DMS79 (cell line): Measurements from ENCODE around the gene ZNF784.

Experiments
- DNase-seq: peaks from one replicate; lab custom pipeline; 2025; lab: John Stamatoyannopoulos, UW

The ZNF784 gene

GRCh38 chr19:55624109-55625003, at the start of gene ZNF784:
Gene ZNF784 (minus strand): TSS chr19:55624566. CDS start chr19:55624561, 5 bp downstream.
- DNase-seq, result peak; percentile 85

GRCh38 chr19:55673889-55674288, 49.5 kb upstream of the ZNF784 start:
- DNase-seq, result no peak

GRCh38 chr19:55673465-55673864, 49.1 kb upstream of the ZNF784 start:
- DNase-seq, result no peak

- DNase-seq, result no peak
These were observed 48.1 kb upstream of the ZNF784 start for GRCh38 chr19:55672418-55672817.

GRCh38 chr19:55671054-55671378, 46.6 kb upstream of the ZNF784 start:
- DNase-seq, result no peak

GRCh38 chr19:55670280-55671053, 46.1 kb upstream of the ZNF784 start:
- DNase-seq, result no peak

GRCh38 chr19:55669418-55670279, 45.3 kb upstream of the ZNF784 start:
- DNase-seq, result no peak

- no peak for DNase-seq
These were observed 44.4 kb upstream of the ZNF784 start for GRCh38 chr19:55668603-55669348.

- DNase-seq, result no peak
These were observed 43.6 kb upstream of the ZNF784 start for GRCh38 chr19:55667958-55668357.

GRCh38 chr19:55667511-55667910, 43.1 kb upstream of the ZNF784 start:
- DNase-seq, result no peak

- DNase-seq, result no peak
These were observed 42.6 kb upstream of the ZNF784 start for GRCh38 chr19:55667006-55667381.

- no peak for DNase-seq
These were observed 42.1 kb upstream of the ZNF784 start for GRCh38 chr19:55666343-55667005.

GRCh38 chr19:55663846-55664536, 39.6 kb upstream of the ZNF784 start:
- DNase-seq, result no peak

GRCh38 chr19:55661826-55662225, 37.5 kb upstream of the ZNF784 start:
- DNase-seq, result no peak

- DNase-seq, result no peak
These were observed 36.6 kb upstream of the ZNF784 start for GRCh38 chr19:55660991-55661390.

- DNase-seq, result no peak
These were observed 36.0 kb upstream of the ZNF784 start for GRCh38 chr19:55660404-55660803.

- no peak for DNase-seq
These were observed 35.5 kb upstream of the ZNF784 start for GRCh38 chr19:55659822-55660221.

- DNase-seq, result no peak
These were observed 34.6 kb upstream of the ZNF784 start for GRCh38 chr19:55658846-55659459.

GRCh38 chr19:55656988-55657747, 32.8 kb upstream of the ZNF784 start:
- DNase-seq, result no peak
